Natural killer cell (primary cell): ENCODE results near the gene UNC79. TPM values are rescaled to one million over a fixed set of nuclear protein-coding genes. Genes with fewer than 3 reads are reported as not detected.

Experiments
- ATAC-seq, 3 donors: fragments of 150-1000 bp in 2 of 3; fragments of 200-7000 bp in 1 of 3; cut with Tn5 transposase; 1 replicate in 1 of 3; 2 replicates in 2 of 3; pipeline ENCODE4 v1.10.0; 2021; ENCODE audit warnings: mild to moderate bottlenecking in 2 of 3, moderate library complexity in 2 of 3
- DNase-seq, 2 donors: peaks; one replicate each; pipeline versions ENCODE4 v3.0.0 to v3.0.0-alpha.2; 2013 to 2021; ENCODE audit warnings: mixed read lengths in 1 of 2
- H3K27ac ChIP-seq: one replicate; pipeline ENCODE4 v1.5.1; 2013; ENCODE audit warnings: mild to moderate bottlenecking, low read length
- H3K27me3 ChIP-seq: one replicate; pipeline ENCODE4 v1.6.1; 2013; ENCODE audit warnings: low read length; ENCODE audit not compliant: control insufficient read depth, insufficient read depth
- H3K36me3 ChIP-seq: one replicate; pipeline ENCODE4 v1.6.1; 2013; ENCODE audit warnings: low read length; ENCODE audit not compliant: control insufficient read depth, insufficient read depth
- H3K4me1 ChIP-seq: one replicate; pipeline ENCODE4 v1.6.1; 2013; ENCODE audit warnings: low read length; ENCODE audit not compliant: control insufficient read depth, insufficient read depth
- H3K4me3 ChIP-seq: one replicate; pipeline ENCODE4 v1.5.1; 2013; ENCODE audit warnings: low read length
- H3K9me3 ChIP-seq: one replicate; pipeline ENCODE4 v1.6.1; 2013; ENCODE audit warnings: low read length; ENCODE audit not compliant: control insufficient read depth, insufficient read depth
- H3K27ac Mint-ChIP-seq, 2 donors: one replicate each; pipeline ENCODE4 v1.8.0; 2022; ENCODE audit warnings: mild to moderate bottlenecking in 2 of 2, mixed read lengths in 2 of 2, moderate library complexity in 1 of 2
- H3K27me3 Mint-ChIP-seq, 2 donors: one replicate each; pipeline ENCODE4 v1.8.0; 2022; ENCODE audit warnings: low read depth in 2 of 2, mixed read lengths in 2 of 2
- H3K36me3 Mint-ChIP-seq: one replicate; pipeline ENCODE4 v1.8.0; 2022; ENCODE audit warnings: mixed read lengths
- H3K4me1 Mint-ChIP-seq, 2 donors: one replicate each; pipeline ENCODE4 v1.8.0; 2022; ENCODE audit warnings: mixed read lengths in 2 of 2
- H3K4me3 Mint-ChIP-seq: one replicate; pipeline ENCODE4 v1.8.0; 2022; ENCODE audit warnings: mild to moderate bottlenecking, moderate library complexity, mixed read lengths
- H3K9me3 Mint-ChIP-seq, 2 donors: one replicate each; pipeline ENCODE4 v1.8.0; 2022; ENCODE audit warnings: mixed read lengths in 2 of 2
- CTCF ChIP-seq: fragments of 200-600 bp; IDR thresholded peaks from one replicate; pipeline ENCODE4 v1.8.0; 2022; ENCODE audit warnings: antibody characterized with exemption
- WGBS: methylation state at CpG from one replicate; pipeline ENCODE4 v1.1.7; 2013; ENCODE audit warnings: missing lambda C conversion rate; ENCODE audit not compliant: insufficient coverage; 5-methylcytosine and 5-hydroxymethylcytosine counted together
- intact Hi-C: fragments of 100-400 bp; cut with micrococcal nuclease; formaldehyde crosslinking; loops from one replicate; pipeline ENCODE4 v1.14.2; 2022
- total RNA-seq, 4 donors: library from RNA; stranded (reverse); fragments of 120-200 nt in 1 of 4; gene quantifications; one replicate each; pipeline versions ENCODE4 v1.2.3 to v1.2.4, GENCODE V29; 2013 to 2022

UNC79 gene
- total RNA-seq, 3 donors from 2014 or later (not counting 1 experiment from before 2014, with no cell fraction given), result 0.05 TPM; not detected in 1

- H3K4me1 ChIP-seq, result no peaks in the 10 kb centered on the region
- Mint-ChIP-seq H3K27ac (no peak overlapping the region), H3K27me3 (peaks cover 21 to 59% of the 10 kb centered on the region in 2 donors), H3K4me1 (no peaks in the 10 kb centered on the region), H3K36me3 (no peaks in the 10 kb centered on the region), H3K9me3 (no peaks in the 10 kb centered on the region), H3K4me3 (no peak overlapping the region)
- H3K9me3 ChIP-seq, result no peaks in the 10 kb centered on the region
- H3K36me3 ChIP-seq, result no peaks in the 10 kb centered on the region
- no peak overlapping the region for H3K27ac ChIP-seq
- intact Hi-C loops, result no loop called here
- ATAC-seq (no peak), DNase-seq (no peak)
- H3K4me3 ChIP-seq, result no peak overlapping the region
- peaks cover 5% of the 10 kb centered on the region for H3K27me3 ChIP-seq
- no peak for TF ChIP-seq CTCF
- 61% methylated on average over 4 of the region's 5 CpGs for WGBS
Measured at GRCh38 chr14:93638790-93639189, 208.1 kb downstream of the UNC79 start.

- Histone ChIP-seq H3K4me3 (no peak overlapping the region), H3K27me3 (peaks cover 2% of the 10 kb centered on the region), H3K36me3 (no peaks in the 10 kb centered on the region), H3K27ac (no peak overlapping the region), H3K9me3 (no peaks in the 10 kb centered on the region), H3K4me1 (no peaks in the 10 kb centered on the region)
- peaks cover 18 to 68% of the 10 kb centered on the region in 2 donors for H3K27me3 Mint-ChIP-seq
- DNase-seq (no peak), ATAC-seq (no peak)
- no peaks in the 10 kb centered on the region for H3K36me3 Mint-ChIP-seq
- no peak overlapping the region for H3K27ac Mint-ChIP-seq
- WGBS, result 90% methylated on average over 2 of the region's 3 CpGs
- peaks cover 0 to 2% of the 10 kb centered on the region in 2 donors for H3K9me3 Mint-ChIP-seq
- TF ChIP-seq CTCF, result no peak
- intact Hi-C loops, result no loop called here
- no peaks in the 10 kb centered on the region for H3K4me1 Mint-ChIP-seq
- no peak overlapping the region for H3K4me3 Mint-ChIP-seq
Measured at GRCh38 chr14:93643127-93643526, 212.4 kb downstream of the UNC79 start.

- Histone ChIP-seq H3K4me3 (no peak overlapping the region), H3K4me1 (no peaks in the 10 kb centered on the region), H3K27ac (no peak overlapping the region), H3K36me3 (no peaks in the 10 kb centered on the region), H3K9me3 (no peaks in the 10 kb centered on the region), H3K27me3 (peaks cover 2% of the 10 kb centered on the region)
- Mint-ChIP-seq H3K4me3 (no peak overlapping the region), H3K27ac (no peak overlapping the region), H3K9me3 (peaks cover 0 to 2% of the 10 kb centered on the region in 2 donors), H3K4me1 (no peaks in the 10 kb centered on the region), H3K27me3 (peaks cover 17 to 68% of the 10 kb centered on the region in 2 donors), H3K36me3 (no peaks in the 10 kb centered on the region)
- intact Hi-C loops, result no loop called here
- 89% methylated on average over 4 of the region's 5 CpGs for WGBS
- TF ChIP-seq CTCF, result no peak
- ATAC-seq, result no peak
- DNase-seq, result no peak
Measured at GRCh38 chr14:93643676-93644075, 212.9 kb downstream of the UNC79 start.

- Mint-ChIP-seq H3K9me3 (peaks cover 0 to 2% of the 10 kb centered on the region in 2 donors), H3K36me3 (no peaks in the 10 kb centered on the region), H3K4me3 (no peak overlapping the region), H3K27ac (no peak overlapping the region), H3K4me1 (no peaks in the 10 kb centered on the region), H3K27me3 (peaks cover 17 to 63% of the 10 kb centered on the region in 2 donors)
- Histone ChIP-seq H3K27me3 (no peaks in the 10 kb centered on the region), H3K9me3 (no peaks in the 10 kb centered on the region), H3K27ac (no peak overlapping the region), H3K4me3 (no peak overlapping the region), H3K4me1 (no peaks in the 10 kb centered on the region), H3K36me3 (no peaks in the 10 kb centered on the region)
- 71% methylated on average over 3 of the region's 3 CpGs for WGBS
- no peak for ATAC-seq
- intact Hi-C loops, result no loop called here
- no peak for DNase-seq
- TF ChIP-seq CTCF, result no peak
Measured at GRCh38 chr14:93645200-93645599, 214.5 kb downstream of the UNC79 start.
